ENCODE data around the gene FREY1.

FREY1 gene

GRCh38 chr11:45894555-45895247, 12.4 kb downstream of the FREY1 start:
- no peak for DNase-seq (ENCODE audit: low read depth)

DNA sequence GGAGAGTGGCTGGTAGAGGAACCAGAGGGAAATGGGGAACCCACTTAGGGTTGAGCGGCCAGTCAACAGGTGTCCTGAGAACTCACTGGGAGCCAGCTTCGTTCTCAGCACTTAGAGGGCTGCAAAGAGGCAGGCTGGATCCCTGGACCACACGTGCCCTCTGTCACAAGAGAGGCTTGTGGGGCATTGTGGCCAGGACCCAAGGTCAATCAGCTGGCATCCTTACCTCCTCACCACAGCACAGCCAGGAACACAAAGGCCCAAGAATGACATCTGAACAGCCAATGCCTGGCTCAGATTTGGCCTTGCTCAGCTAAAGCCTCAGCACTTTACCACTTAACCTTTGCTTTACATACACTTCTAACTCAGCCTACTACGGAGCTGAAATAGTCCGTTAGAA, 14.2 kb downstream of the FREY1 start:
- DNase-seq (ENCODE audit: low read depth), result no peak

- DNase-seq (ENCODE audit: low read depth), result no peak
These were observed 16.1 kb downstream of the FREY1 start for GRCh38 chr11:45890886-45891550.

GRCh38 chr11:45889966-45890365, 17.1 kb downstream of the FREY1 start:
- no peak for DNase-seq (ENCODE audit: low read depth)

GRCh38 chr11:45889555-45889954, 17.5 kb downstream of the FREY1 start:
- no peak for DNase-seq (ENCODE audit: low read depth)

- no peak for DNase-seq (ENCODE audit: low read depth)
These were observed 19.5 kb downstream of the FREY1 start for GRCh38 chr11:45887587-45887986.

- no peak for DNase-seq (ENCODE audit: low read depth)
These were observed 20.1 kb downstream of the FREY1 start for GRCh38 chr11:45886816-45887520.

- no peak for DNase-seq (ENCODE audit: low read depth)
These were observed 20.9 kb downstream of the FREY1 start for GRCh38 chr11:45885921-45886721.

- peak; percentile 27 for DNase-seq (ENCODE audit: low read depth)
These were observed 21.7 kb downstream of the FREY1 start, which contains the start of gene MAPK8IP1 for GRCh38 chr11:45885274-45885920. TSS of gene MAPK8IP1 (plus strand) at chr11:45885651. CDS start at chr11:45885821, 170 bp downstream.

DNA sequence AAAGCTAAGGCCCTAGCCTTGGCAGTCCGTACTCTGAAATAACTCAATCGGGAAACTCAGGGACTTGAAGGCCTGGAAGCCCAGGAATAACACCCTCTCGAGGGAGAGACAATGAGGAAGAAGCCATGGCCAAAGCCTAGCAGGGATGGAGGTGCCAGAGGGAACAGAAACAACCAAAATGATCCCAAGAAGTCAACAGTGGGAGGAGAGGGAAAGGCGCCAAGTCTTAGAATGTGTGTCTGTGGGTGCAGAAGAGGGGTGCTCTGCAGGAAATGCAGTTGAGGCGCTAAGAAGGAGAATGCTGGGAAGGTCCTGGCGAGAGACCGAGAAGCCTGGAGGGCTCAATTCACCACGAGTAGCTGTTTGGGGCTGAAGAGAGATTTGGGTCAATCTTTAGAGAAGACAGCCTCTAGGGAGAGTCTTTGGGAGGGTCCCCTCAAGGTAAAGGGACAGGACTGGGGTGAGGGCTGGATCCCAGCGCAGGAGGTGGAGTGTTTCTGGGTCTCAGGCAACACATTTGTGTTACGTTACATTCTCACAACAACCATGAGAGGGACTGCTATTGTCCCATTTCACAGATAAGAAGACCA, 22.4 kb downstream of the FREY1 start:
- no peak for DNase-seq (ENCODE audit: low read depth)

DNA sequence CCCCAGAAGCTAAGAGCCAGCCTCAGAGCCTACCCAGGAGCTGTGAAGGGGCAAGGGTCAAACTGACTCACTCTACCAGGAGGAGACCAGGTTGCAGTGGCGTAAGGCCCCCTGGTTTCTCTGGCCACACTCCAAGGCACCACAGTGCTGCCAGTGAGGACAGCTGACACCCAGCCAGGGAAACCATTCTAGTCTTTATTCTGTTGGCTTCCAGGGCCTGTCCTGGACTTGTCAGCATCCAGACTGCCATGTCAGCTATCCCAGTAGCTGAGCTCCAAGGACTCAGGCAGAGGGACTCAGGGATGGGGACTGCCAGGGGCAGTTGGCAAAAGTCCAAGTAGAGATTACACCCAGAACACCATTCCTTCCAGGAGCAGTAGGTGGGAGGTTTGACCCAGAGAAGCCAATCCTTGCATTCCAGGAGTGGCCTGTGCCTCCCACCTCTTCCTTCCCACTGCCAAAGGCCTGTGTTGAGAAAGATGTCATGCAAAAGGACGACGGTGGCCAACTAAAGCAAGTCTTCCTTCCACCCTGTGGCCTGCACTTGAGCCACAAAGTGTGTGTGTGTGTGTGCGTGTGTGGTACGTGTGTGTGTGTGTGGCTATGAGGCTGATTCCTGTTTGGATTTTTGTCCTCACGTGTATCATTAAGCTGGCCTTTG, 25.2 kb downstream of the FREY1 start:
- DNase-seq (ENCODE audit: low read depth), result no peak

DNA sequence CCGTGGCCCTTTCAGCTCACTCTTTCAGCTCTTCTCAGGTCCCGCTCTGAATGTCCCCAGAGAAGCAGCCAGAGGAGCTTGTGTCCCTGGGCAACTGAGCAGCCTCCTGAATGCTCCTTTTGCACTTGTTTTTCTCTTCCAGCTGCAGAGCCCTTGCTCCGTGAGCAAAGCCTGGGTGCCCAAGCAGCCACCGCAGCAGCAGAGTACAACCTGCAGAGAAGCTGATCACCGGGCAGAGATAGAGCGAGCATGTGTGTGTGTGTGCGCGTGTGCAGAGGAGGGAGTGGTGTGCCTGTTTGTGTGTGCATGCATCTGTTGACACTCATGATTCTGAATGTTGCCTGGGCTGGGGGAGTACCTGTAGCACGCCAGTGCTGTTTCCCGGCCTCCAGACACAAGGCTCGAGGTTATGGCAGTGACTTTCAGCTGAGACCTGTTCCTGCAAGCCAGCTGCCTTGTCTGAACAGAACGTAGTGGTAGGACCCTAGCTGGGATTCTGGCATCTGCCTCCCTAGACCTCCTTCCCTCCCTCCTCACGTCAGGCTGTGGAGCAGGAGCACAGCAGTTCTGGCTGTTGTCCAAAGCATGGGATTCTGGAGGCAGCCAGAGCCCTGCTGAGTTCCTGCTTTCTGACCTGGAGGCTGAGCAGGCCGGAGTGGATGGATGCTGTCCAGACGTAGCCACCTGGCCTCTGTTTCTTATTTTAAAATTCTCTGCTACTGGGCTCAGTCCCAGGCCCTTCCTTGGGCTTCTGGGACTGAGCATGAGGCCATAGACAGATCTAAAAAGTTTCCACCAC, 26.1 kb downstream of the FREY1 start:
- DNase-seq (ENCODE audit: low read depth), result no peak

DNA sequence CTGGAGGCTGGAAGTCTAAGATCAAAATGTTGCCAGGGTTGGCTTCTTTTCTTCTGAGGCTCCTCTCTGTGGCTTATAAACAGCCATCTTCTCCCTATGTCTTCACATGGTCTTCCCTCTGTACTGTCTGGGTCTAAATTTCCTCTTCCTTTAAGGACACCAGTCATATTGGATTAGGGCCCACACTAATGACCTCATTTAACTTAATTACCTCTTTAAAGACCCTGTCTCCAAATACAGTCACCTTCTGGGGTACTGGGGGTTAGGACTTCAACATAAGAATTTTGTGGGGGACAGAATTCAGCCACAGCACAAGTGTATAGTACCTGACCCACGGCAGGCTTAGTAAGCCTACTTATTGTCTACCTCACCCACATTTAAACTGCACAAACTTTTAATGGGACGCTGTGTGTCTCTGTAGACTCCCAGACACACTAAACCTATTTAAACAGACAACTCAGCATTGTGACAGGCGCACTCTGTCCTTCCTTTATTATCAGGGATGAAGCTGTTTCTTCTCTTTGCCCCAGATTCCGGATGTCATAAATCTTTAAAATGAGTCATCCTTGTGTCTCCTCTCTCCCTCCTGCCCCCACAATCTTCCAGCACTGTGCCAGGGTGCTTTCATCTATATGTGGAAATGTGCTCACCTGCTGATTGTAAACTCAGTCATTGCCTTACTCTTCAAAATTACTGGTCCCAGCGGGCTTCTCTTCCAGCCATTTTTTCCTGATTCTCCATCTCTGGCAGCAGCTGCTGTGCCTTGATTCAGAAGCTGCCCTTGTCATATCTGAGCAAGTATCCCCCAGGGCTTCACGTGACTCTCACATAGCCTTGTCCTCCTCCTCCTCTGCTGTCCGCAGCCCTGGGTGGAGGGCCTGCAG, 27.0 kb downstream of the FREY1 start:
- DNase-seq (ENCODE audit: low read depth), result no peak

DNA sequence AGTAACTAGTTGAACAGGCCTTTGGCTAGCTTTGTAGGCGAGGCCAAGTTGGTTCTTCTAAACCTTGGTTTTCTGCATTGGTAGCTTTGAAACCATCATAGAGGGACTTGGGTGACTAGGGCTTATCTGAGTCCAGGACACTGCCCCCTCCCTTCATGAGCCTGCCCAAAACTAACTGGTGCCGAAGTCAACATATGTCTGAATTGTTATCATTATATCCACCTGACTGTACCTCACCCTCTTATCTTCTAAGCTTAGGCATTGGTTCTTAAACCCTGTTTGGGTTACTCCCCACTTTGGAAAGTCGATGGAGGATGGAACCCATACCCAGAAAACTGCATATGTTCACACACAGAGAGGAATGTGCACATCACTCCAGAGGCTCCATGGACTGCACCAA, 29.2 kb downstream of the FREY1 start:
- DNase-seq (ENCODE audit: low read depth), result no peak

DNA sequence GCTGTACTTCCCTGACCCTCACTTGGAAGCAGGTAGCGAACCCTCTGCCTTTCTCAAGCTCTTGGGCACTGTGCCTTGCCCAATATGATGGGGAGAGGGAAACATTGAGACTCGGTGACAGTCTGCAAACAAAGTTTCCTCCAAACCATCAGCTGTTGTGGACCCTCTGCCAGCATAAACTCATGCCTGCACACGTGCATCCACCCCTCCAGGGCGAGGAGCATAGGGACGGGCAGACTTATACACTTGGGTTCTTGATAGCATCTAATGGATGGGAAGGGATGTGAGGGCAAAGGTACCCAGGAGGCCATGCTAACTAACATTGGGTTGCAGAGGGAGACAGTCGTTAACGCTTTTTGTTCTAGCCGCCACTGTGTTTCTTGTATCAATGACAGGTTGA, 29.9 kb downstream of the FREY1 start:
- DNase-seq (ENCODE audit: low read depth), result no peak

DNA sequence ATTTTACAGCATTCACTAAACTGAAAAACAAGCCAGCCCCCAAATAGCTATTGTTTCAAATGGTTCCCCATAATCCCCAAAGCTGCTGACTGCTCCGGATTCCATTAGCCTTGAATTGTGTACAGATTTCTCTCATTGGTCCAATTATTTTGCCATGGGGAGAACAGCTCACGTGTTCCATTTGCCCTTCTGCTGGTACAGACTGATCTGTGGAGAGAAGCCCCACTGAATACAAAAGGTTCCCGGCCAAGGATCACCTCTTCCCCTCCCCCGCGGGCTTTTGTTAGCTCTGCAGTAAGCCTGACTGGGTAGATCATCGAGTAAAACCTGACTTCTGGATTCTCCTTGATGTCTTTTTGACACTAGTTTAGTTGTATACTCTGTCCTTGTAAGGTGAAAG, 30.7 kb downstream of the FREY1 start:
- no peak for DNase-seq (ENCODE audit: low read depth)

- DNase-seq (ENCODE audit: low read depth), result no peak
These were observed 34.3 kb downstream of the FREY1 start for GRCh38 chr11:45872651-45873356.

- DNase-seq (ENCODE audit: low read depth), result no peak
These were observed 35.4 kb downstream of the FREY1 start for GRCh38 chr11:45871638-45872037.
